Measurements from ENCODE around the gene TRAM2. TPM values are rescaled to one million over a fixed set of nuclear protein-coding genes. Genes with fewer than 3 reads are reported as not detected.

TRAM2 gene
- total RNA-seq, 1 donor = 196 TPM

DNA sequence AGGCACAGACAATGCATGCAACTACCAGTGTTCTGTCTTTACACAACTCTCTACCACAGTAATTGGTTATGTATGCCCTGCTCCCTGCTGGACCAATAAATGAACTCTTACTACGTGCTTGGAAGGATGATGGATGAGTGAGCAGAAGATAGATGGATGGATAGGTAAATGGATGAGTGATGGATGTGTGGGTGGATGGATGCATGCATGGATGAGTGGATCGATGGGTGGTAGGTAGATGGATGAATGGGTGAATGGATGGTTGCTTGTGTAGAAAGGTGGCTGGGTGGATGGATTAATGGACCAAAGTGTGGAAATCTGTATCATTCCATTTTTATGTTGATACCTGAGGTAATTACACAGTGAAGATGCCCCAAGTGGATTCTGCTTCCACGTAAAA is 10.1 kb upstream of the TRAM2 start:
- no peak for DNase-seq (ENCODE audit: low read depth)
- TF ChIP-seq, protein P1, sequence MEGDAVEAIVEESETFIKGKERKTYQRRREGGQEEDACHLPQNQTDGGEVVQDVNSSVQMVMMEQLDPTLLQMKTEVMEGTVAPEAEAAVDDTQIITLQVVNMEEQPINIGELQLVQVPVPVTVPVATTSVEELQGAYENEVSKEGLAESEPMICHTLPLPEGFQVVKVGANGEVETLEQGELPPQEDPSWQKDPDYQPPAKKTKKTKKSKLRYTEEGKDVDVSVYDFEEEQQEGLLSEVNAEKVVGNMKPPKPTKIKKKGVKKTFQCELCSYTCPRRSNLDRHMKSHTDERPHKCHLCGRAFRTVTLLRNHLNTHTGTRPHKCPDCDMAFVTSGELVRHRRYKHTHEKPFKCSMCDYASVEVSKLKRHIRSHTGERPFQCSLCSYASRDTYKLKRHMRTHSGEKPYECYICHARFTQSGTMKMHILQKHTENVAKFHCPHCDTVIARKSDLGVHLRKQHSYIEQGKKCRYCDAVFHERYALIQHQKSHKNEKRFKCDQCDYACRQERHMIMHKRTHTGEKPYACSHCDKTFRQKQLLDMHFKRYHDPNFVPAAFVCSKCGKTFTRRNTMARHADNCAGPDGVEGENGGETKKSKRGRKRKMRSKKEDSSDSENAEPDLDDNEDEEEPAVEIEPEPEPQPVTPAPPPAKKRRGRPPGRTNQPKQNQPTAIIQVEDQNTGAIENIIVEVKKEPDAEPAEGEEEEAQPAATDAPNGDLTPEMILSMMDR (IDR thresholded peaks at IDR 0.05; ENCODE audit: insufficient read depth, low read depth, low read length) = no peak
- no peak overlapping the region for H3K4me3 ChIP-seq (ENCODE audit: low read depth, low read length)

DNA sequence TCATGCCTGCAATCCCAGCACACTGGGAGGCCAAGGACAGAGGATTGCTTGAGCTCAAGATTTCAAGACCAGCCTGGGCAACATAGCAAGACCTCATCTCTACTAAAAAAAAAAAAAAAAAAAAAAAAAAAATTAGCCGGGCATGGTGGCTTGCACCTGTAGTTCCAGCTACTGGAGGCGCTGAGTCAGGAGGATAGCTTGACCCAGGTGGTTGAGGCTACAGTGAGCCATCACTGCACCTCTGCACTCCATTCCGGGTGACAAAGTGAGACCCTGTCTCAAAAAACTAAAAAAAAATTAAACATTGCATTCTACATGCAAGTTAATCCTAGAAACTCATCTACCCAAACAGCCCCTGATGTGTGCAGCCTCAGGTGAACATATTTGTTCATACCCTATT is 7.3 kb upstream of the TRAM2 start:
- TF ChIP-seq, protein P1 (IDR thresholded peaks at IDR 0.05; ENCODE audit: insufficient read depth, low read depth, low read length) = no peak
- no peak for DNase-seq (ENCODE audit: low read depth)
- no peak overlapping the region for H3K4me3 ChIP-seq (ENCODE audit: low read depth, low read length)

DNA sequence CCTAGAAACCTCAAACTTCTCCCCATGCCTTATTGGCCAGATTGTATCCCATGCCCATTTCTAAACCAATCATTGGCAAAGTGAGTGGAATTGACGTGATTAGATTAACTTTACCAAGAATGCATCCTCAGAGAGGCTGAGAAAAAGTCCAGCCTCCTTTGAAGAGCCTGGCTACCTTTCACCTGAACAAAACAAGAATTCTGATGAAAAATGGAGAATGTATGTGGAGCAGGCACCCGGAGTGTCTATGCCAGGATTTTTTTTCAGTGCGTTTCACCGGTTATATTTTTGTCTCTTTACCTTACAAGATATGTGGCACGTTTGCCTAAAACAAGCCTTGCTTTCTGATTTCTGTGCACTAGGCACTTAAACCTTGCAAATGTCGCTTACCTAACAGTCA is 6.1 kb upstream of the TRAM2 start:
- TF ChIP-seq, protein P1 (IDR thresholded peaks at IDR 0.05; ENCODE audit: insufficient read depth, low read depth, low read length) = no peak
- no peak for DNase-seq (ENCODE audit: low read depth)
- H3K4me3 ChIP-seq (ENCODE audit: low read depth, low read length) = no peak overlapping the region

DNA sequence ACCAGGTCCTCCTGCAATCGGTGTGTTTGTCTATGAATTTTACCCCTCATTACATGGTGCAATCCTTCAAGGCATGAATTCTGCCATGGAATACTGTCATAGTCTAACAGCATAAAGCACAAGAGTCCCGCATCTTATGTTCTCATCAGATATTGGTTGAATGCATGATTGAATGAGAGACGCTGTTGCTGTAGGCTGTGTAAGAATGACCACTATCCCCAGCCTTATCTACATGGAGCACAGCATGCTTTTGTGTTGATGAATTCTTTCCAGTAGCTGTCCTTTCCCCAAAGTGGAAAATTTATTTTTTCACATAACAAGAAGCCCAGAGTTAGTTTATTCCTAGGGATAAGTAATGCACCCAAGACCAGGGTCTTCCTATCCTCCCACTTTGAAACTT is 5.6 kb upstream of the TRAM2 start:
- H3K4me3 ChIP-seq (ENCODE audit: low read depth, low read length) = no peak overlapping the region
- TF ChIP-seq, protein P1 (IDR thresholded peaks at IDR 0.05; ENCODE audit: insufficient read depth, low read depth, low read length) = no peak
- no peak for DNase-seq (ENCODE audit: low read depth)

DNA sequence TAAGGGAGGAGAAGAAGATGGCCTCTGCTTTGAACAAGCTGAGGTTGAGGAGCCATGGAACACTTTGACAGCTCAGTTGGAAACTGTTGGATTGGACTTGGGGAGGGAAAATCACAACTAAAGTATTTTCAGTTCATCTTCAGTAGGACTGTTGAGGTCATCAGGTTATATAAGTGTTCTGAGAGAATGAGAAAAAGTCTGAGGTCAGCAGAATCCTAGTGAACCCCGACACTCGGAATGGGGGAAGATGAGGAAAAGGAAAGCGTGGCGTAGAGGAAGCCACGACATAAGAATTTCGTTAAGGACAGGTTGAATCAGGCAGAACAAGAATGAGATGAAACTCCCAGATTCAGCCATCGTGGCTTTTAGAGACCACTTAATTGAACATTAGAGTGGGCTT is 4.0 kb upstream of the TRAM2 start:
- DNase-seq (ENCODE audit: low read depth) = no peak
- TF ChIP-seq, protein P1 (IDR thresholded peaks at IDR 0.05; ENCODE audit: insufficient read depth, low read depth, low read length) = no peak
- no peak overlapping the region for H3K4me3 ChIP-seq (ENCODE audit: low read depth, low read length)

DNA sequence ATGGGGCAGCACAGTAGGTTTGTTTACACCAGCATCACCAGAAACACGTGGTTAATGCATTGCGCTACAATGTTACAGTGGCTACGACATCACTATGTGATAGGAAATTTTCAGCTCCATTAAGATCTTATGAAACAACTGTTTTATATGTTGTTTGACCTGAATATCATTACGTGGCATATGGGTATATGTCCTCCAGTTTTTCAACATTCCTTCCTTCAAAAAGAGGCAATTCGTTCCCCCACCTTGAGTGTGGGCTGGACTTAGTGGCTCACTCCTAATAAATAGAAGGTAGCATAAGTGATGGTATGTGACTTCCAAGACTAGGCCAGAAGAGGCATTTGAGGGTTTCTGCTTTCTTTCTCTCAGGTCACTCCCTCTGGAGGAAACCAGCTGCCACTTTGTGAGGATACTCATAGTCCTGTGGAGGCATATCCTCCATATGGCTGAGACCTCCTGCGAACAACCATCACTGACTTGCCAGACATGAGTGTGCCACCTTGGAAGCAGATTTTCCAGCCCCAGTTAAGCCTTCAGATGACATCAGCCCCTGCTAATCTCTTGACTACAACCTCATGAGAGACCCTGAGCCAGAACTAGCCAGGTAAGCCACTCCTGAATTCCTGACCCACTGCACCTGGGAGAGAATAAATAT is 2.3 kb upstream of the TRAM2 start:
- TF ChIP-seq, protein P1 (IDR thresholded peaks at IDR 0.05; ENCODE audit: insufficient read depth, low read depth, low read length) = no peak
- no peak for DNase-seq (ENCODE audit: low read depth)
- H3K4me3 ChIP-seq (ENCODE audit: low read depth, low read length) = no peak overlapping the region

Measured in fibroblast of villous mesenchyme (primary cell).